GM15510 (cell line): Measurements from ENCODE around the gene QRFP.

Source experiments
- POLR2A ChIP-seq: IDR thresholded peaks from 3 replicates; pipeline ENCODE4 v1.6.1; 2011; ENCODE audit warnings: borderline replicate concordance; ENCODE audit not compliant: insufficient read length; ENCODE audit errors: extremely low read depth

QRFP gene

GRCh38 chr9:130896233-130897014 lies at the start of gene QRFP:
QRFP (minus strand) TSS chr9:130896812; CDS start chr9:130893838, 2,974 bp downstream.
- no peak for TF ChIP-seq POLR2A

GRCh38 chr9:130945173-130945572 lies 48.6 kb upstream of the QRFP start:
- TF ChIP-seq POLR2A, result no peak

GRCh38 chr9:130944510-130945058 lies 48.0 kb upstream of the QRFP start:
- no peak for TF ChIP-seq POLR2A

- no peak for TF ChIP-seq POLR2A
These were observed 47.2 kb upstream of the QRFP start for GRCh38 chr9:130943777-130944176.

- TF ChIP-seq POLR2A, result no peak
These were observed 46.6 kb upstream of the QRFP start for GRCh38 chr9:130943221-130943620.

- TF ChIP-seq POLR2A, result no peak
These were observed 46.1 kb upstream of the QRFP start for GRCh38 chr9:130942679-130943078.

GRCh38 chr9:130942084-130942483 lies 45.5 kb upstream of the QRFP start:
- no peak for TF ChIP-seq POLR2A

GRCh38 chr9:130940693-130941576 lies 44.3 kb upstream of the QRFP start:
- TF ChIP-seq POLR2A, result no peak

GRCh38 chr9:130940027-130940549 lies 43.5 kb upstream of the QRFP start:
- no peak for TF ChIP-seq POLR2A

- no peak for TF ChIP-seq POLR2A
These were observed 42.9 kb upstream of the QRFP start for GRCh38 chr9:130939405-130940026.

- no peak for TF ChIP-seq POLR2A
These were observed 42.2 kb upstream of the QRFP start, which contains the start of gene FIBCD1 for GRCh38 chr9:130938652-130939404. FIBCD1 (minus strand) TSS chr9:130939247; CDS start chr9:130938607, 640 bp downstream.

- no peak for TF ChIP-seq POLR2A
These were observed 41.6 kb upstream of the QRFP start for GRCh38 chr9:130938184-130938651.

- TF ChIP-seq POLR2A, result no peak
These were observed 40.8 kb upstream of the QRFP start for GRCh38 chr9:130937146-130938076.
